ENCODE results near the gene SLC30A7.

DNA sequence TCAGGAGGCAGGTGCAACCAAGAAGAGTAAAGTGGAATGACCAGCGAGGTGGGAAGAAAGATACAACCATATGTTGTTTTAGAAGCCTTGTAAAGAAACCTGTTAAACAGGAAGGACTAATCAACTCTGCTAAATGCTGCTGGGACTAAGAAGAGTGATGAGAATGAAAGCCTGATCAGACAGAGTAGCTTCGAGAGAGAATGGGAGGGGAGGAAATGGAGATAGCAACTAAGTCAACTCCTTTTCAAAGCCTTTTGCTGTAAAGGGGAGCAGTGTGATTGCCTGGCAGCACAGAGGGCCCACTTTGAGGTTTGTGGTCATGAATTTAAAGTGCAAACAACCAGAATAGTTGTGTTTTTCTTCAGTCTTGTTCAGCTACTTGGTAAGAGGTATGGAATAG is 31.4 kb downstream of the SLC30A7 start:
- TF ChIP-seq EZH2 (IDR thresholded peaks at IDR 0.05; ENCODE audit: borderline replicate concordance, low read length) (no peak), CTCF (IDR thresholded peaks at IDR 0.05; ENCODE audit: low read length) (no peak)

All from OCI-LY1 (cell line).